ENCODE data around the gene AGO4. TPM values are rescaled to one million over a fixed set of nuclear protein-coding genes. Genes with fewer than 3 reads are reported as not detected.

The AGO4 gene
- total and polyA plus RNA-seq, 2 donors (not counting 1 experiment from before 2014, with no cell fraction given): 7.8 to 22.6 TPM

DNA sequence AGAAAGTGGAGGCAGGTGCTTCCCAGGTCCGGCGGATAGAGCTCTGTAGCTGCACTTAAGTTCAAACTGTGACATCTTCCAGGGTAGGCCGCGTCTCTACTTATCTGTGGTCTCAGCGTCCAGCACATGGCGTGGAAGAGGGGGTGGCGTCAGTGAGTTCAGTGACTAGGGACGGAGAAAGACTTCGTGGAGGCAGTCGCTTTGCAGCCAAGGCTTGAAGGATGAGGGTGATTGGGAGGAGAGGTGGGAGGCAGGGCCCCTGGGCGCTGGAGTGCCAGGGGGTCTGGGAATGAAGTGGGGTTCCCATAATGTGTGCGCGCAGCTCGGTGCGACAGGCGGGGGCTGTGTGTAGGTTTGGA is 74.7 kb downstream of the AGO4 start:
- intact Hi-C loops (cut with micrococcal nuclease): loop anchor here (2.0 kb wide), 1 partner anchor 206 kb away; the partner anchor contains the start of gene ADPRS
- DNase-seq: no peak
- H3K4me1 Mint-ChIP-seq: peaks cover 47% of the 10 kb centered on the region
- CTCF ChIA-PET: interaction anchor here (0.8 to 2.4 kb wide), 13 partner anchors 9 to 267 kb away, joined by 3 to 16 read pairs (median 4); partner anchors contain the start of genes AGO3 and TRAPPC3
- peak overlapping the region; percentile 65 for H3K27ac Mint-ChIP-seq
- H3K27me3 Mint-ChIP-seq: peaks cover 4% of the 10 kb centered on the region
- Histone ChIP-seq H3K36me3 (replicated peaks in 1 of 2; ENCODE audit: control extremely low read depth in 1 of 2, control insufficient read depth in 1 of 2, extremely low read depth in 1 of 2, insufficient read depth in 2 of 2, low read length in 1 of 2) (no peaks in the 10 kb centered on the region), H2AFZ (ENCODE audit: insufficient read depth, low read depth, low read length, poor library complexity, severe bottlenecking) (peak overlapping the region; percentile 95), H4K20me1 (ENCODE audit: control insufficient read depth, insufficient read depth, low read length, poor library complexity, severe bottlenecking) (peaks cover 6% of the 10 kb centered on the region), H3K27ac (ENCODE audit: low read length in 2 of 2) (peak overlapping the region in 1 of 2 donors; percentile 35), H3K4me1 (ENCODE audit: control insufficient read depth in 2 of 2, insufficient read depth in 2 of 2, low read length in 2 of 2) (peaks cover 30 to 42% of the 10 kb centered on the region in 2 donors), H3K27me3 (replicated peaks in 1 of 4; ENCODE audit: control extremely low read depth in 1 of 4, control insufficient read depth in 3 of 4, insufficient read depth in 4 of 4, low read length in 3 of 4) (no peaks in the 10 kb centered on the region), H3K9ac (ENCODE audit: low read length) (no peak overlapping the region), H3K9me3 (ENCODE audit: control extremely low read depth in 1 of 3, control insufficient read depth in 2 of 3, insufficient read depth in 1 of 3, low read length in 2 of 3) (no peaks in the 10 kb centered on the region), H3K4me2 (replicated peaks; ENCODE audit: low read depth, low read length, poor library complexity, severe bottlenecking) (peak overlapping the region; percentile 98), H3K4me3 (ENCODE audit: control extremely low read depth in 1 of 5, extremely low read depth in 1 of 5, insufficient read depth in 1 of 5, low read depth in 2 of 5, low read length in 4 of 5) (peak overlapping the region in 1 of 5 experiments; percentile 12), H3K79me2 (ENCODE audit: control insufficient read depth, insufficient read depth, low read length) (peaks cover 25% of the 10 kb centered on the region)
- no peak for TF ChIP-seq EZH2 (IDR thresholded peaks at IDR 0.05; ENCODE audit: borderline replicate concordance, insufficient read depth, low read depth, low read length, poor library complexity, severe bottlenecking)
- TF ChIP-seq, protein P1, sequence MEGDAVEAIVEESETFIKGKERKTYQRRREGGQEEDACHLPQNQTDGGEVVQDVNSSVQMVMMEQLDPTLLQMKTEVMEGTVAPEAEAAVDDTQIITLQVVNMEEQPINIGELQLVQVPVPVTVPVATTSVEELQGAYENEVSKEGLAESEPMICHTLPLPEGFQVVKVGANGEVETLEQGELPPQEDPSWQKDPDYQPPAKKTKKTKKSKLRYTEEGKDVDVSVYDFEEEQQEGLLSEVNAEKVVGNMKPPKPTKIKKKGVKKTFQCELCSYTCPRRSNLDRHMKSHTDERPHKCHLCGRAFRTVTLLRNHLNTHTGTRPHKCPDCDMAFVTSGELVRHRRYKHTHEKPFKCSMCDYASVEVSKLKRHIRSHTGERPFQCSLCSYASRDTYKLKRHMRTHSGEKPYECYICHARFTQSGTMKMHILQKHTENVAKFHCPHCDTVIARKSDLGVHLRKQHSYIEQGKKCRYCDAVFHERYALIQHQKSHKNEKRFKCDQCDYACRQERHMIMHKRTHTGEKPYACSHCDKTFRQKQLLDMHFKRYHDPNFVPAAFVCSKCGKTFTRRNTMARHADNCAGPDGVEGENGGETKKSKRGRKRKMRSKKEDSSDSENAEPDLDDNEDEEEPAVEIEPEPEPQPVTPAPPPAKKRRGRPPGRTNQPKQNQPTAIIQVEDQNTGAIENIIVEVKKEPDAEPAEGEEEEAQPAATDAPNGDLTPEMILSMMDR (IDR thresholded peaks at IDR 0.05): no peak
- no peak for ATAC-seq (ENCODE audit: low read depth)
- WGBS (ENCODE audit: insufficient coverage): 74% methylated on average over 16 of the region's 16 CpGs
- H3K9me3 Mint-ChIP-seq (ENCODE audit: insufficient read depth): no peaks in the 10 kb centered on the region
- POLR2A ChIA-PET: interaction anchor here (0.7 to 0.8 kb wide), 2 partner anchors 10 to 49 kb away, joined by 3 read pairs; partner anchors contain the start of gene AGO3
- H3K4me3 Mint-ChIP-seq: peak overlapping the region; percentile 94

DNA sequence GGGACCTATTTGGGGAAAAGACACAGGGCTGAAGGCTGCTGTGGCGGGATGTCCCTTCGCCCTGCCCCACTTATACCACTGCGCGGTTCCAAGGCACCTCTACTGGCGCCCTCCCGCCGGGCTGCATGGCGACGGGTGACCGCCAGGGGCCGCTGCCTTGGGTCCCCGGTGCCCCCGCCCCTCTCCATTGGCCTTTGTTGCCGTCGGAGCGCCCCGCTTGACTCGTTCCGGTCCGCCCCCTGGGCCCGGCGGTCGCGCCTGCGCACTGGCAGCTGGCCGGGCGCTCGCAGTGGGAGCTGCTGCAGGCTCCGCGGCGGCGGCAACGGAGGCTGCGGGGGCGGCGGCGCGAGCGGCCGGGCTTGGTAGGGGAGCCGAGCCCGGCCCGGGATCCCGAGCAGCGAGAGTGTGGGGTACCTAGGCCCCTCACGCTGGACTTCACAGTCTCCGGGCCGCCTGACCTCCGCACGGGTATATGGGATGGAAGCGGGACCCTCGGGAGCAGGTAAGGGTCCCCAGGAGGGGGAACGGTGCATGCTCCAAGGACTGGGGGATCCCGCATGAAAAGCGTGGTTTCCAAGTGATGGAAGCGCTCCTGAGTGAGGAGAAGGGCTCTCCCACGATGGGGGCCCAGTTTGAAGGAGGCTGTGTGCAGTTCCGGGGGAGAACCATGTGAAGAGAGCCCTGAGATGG is 75.3 kb downstream of the AGO4 start, which contains the start of gene AGO1:
Gene AGO1, plus strand, starts transcription at position 265 of the 690 bp plus-strand sequence. Its CDS starts 213 bp downstream, at position 478.
- intact Hi-C loops (cut with micrococcal nuclease): loop anchor here (1.0 to 2.0 kb wide), 3 partner anchors 11 to 206 kb away; partner anchors contain the start of gene ADPRS
- H4K20me1 ChIP-seq (ENCODE audit: control insufficient read depth, insufficient read depth, low read length, poor library complexity, severe bottlenecking): peaks cover 12% of the 10 kb centered on the region
- H3K79me2 ChIP-seq (ENCODE audit: control insufficient read depth, insufficient read depth, low read length): peaks cover 28% of the 10 kb centered on the region
- H3K9ac ChIP-seq (ENCODE audit: low read length): peak within 1 kb of the TSS; percentile 99
- TF ChIP-seq, protein P1 (IDR thresholded peaks at IDR 0.05): peak; percentile 93
- TF ChIP-seq EZH2 (IDR thresholded peaks at IDR 0.05; ENCODE audit: borderline replicate concordance, insufficient read depth, low read depth, low read length, poor library complexity, severe bottlenecking): no peak
- H3K27me3 Mint-ChIP-seq: peaks cover 4% of the 10 kb centered on the region
- ChIA-PET POLR2A (interaction anchor here (0.5 to 0.8 kb wide), 3 partner anchors 10 to 48 kb away, joined by 3 to 4 read pairs (median 3); partner anchors contain the start of gene AGO3), CTCF (interaction anchor here (0.6 to 2.4 kb wide), 14 partner anchors 9 to 1023 kb away, joined by 3 to 16 read pairs (median 4); partner anchors contain the start of genes AGO3, SMIM12 and TRAPPC3)
- peak; percentile 96 for DNase-seq
- ATAC-seq (ENCODE audit: low read depth): peak; percentile 96
- peak within 1 kb of the TSS; percentile 94 for H3K4me3 Mint-ChIP-seq
- H3K27me3 ChIP-seq (replicated peaks in 1 of 4; ENCODE audit: control extremely low read depth in 1 of 4, control insufficient read depth in 3 of 4, insufficient read depth in 4 of 4, low read length in 3 of 4): no peaks in the 10 kb centered on the region
- H3K27ac Mint-ChIP-seq: peak within 1 kb of the TSS; percentile 91
- H2AFZ ChIP-seq (ENCODE audit: insufficient read depth, low read depth, low read length, poor library complexity, severe bottlenecking): peak within 1 kb of the TSS; percentile 95
- H3K27ac ChIP-seq (ENCODE audit: low read length in 2 of 2): peak within 1 kb of the TSS; percentile 64 to 82
- peak within 1 kb of the TSS; percentile 98 for H3K4me2 ChIP-seq (replicated peaks; ENCODE audit: low read depth, low read length, poor library complexity, severe bottlenecking)
- no peaks in the 10 kb centered on the region for H3K9me3 Mint-ChIP-seq (ENCODE audit: insufficient read depth)
- under 1% methylated on average over 58 of the region's 58 CpGs for WGBS (ENCODE audit: insufficient coverage)
- H3K4me1 ChIP-seq (ENCODE audit: control insufficient read depth in 2 of 2, insufficient read depth in 2 of 2, low read length in 2 of 2): peaks cover 34 to 48% of the 10 kb centered on the region in 2 donors
- no peaks in the 10 kb centered on the region for H3K36me3 ChIP-seq (replicated peaks in 1 of 2; ENCODE audit: control extremely low read depth in 1 of 2, control insufficient read depth in 1 of 2, extremely low read depth in 1 of 2, insufficient read depth in 2 of 2, low read length in 1 of 2)
- H3K4me1 Mint-ChIP-seq: peaks cover 51% of the 10 kb centered on the region
- H3K4me3 ChIP-seq (ENCODE audit: control extremely low read depth in 1 of 5, extremely low read depth in 1 of 5, insufficient read depth in 1 of 5, low read depth in 2 of 5, low read length in 4 of 5): peak within 1 kb of the TSS; percentile 67 to 100 (median 94)
- H3K9me3 ChIP-seq (ENCODE audit: control extremely low read depth in 1 of 3, control insufficient read depth in 2 of 3, insufficient read depth in 1 of 3, low read length in 2 of 3): no peaks in the 10 kb centered on the region
